Activated CD4-positive, alpha-beta memory T cell treated with anti-CD3 and anti-CD28 coated beads, Interleukin-2, amount 10 ng/mL, durations not matched to agents 7 days and 5 days (primary cell): ENCODE measurements around the gene PVALEF. TPM values are rescaled to one million over a fixed set of nuclear protein-coding genes. Genes with fewer than 3 reads are reported as not detected.

Experiments
- CTCF ChIA-PET: fragments of 350-600 bp; sonication (Branson Sonifier 250); formaldehyde crosslinking; loops from one replicate; lab custom pipeline; 2021; ENCODE audit warnings: antibody characterized with exemption, inconsistent platforms; lab: Charles Lee
- POLR2A ChIA-PET: fragments of 350-600 bp; sonication (Branson Sonifier 250); formaldehyde crosslinking; loops from one replicate; lab custom pipeline; 2021; ENCODE audit warnings: antibody characterized with exemption; lab: Charles Lee
- DNase-seq: peaks from one replicate; pipeline ENCODE4 v3.0.0-alpha.2; 2020
- H3K27ac Mint-ChIP-seq: one replicate; pipeline ENCODE4 v1.8.0; 2021; ENCODE audit warnings: mild to moderate bottlenecking, mixed read lengths
- H3K27me3 Mint-ChIP-seq: one replicate; pipeline ENCODE4 v1.8.0; 2021; ENCODE audit warnings: mixed read lengths
- H3K36me3 Mint-ChIP-seq: one replicate; pipeline ENCODE4 v1.8.0; 2021; ENCODE audit warnings: low read depth, mixed read lengths
- H3K4me1 Mint-ChIP-seq: one replicate; pipeline ENCODE4 v1.8.0; 2021; ENCODE audit warnings: mixed read lengths
- H3K4me3 Mint-ChIP-seq: one replicate; pipeline ENCODE4 v1.8.0; 2021; ENCODE audit warnings: mild to moderate bottlenecking, mixed read lengths
- H3K9me3 Mint-ChIP-seq: one replicate; pipeline ENCODE4 v1.8.0; 2021; ENCODE audit warnings: mixed read lengths
- total RNA-seq, 2 experiments: library from RNA; stranded (reverse); gene quantifications; one replicate each; pipeline ENCODE4 v1.2.3, GENCODE V29; 2021

The PVALEF gene
- total RNA-seq, 2 experiments from 2014 or later = not detected

DNA sequence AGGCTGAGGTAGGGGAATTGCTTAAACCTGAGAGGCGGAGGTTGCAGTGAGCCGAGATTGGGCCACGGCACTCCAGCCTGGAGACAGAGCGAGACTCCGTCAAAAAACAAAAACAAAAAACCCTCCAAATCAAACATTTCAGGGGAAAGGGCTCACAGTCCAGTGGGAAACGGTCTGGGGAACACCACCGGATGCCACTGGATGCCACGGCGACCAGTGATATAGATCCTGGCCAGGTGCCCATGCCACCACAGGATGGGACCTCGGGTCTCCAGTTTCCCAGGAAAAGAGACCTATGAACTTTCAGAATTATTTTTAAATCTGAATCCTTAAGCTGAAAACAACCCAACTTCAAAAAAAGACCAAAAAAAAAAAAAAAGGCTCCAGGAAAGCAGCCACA is 45.2 kb downstream of the PVALEF start:
- POLR2A ChIA-PET = interaction anchor here (0.6 kb wide), 1 partner anchor 9 kb away, joined by 3 read pairs; no protein-coding TSS in a partner anchor

DNA sequence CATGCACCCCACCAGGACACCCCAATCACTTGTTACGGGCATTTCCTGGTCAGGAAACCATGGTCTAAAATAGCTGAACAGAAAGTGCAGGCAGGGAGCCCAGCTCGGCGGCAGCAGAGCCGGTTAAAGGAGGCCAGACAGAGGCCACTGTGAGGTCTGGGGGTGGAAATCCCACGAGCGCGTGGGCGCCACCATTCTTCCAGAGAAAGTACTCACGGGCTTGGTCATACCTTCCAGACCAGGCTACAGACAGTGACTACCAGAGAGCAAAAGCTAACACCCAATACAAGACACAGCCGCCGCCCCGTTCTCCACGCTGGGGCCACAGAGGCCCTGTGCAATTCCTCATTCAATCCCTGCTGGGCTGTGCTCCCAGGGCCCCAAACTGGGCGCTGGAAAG is 45.6 kb downstream of the PVALEF start:
- no peaks in the 10 kb centered on the region for H3K36me3 Mint-ChIP-seq
- no peaks in the 10 kb centered on the region for H3K9me3 Mint-ChIP-seq
- no peak overlapping the region for H3K4me3 Mint-ChIP-seq
- no peak overlapping the region for H3K27ac Mint-ChIP-seq
- CTCF ChIA-PET = interaction anchor here (0.6 kb wide), 1 partner anchor 60 kb away, joined by 4 read pairs; no protein-coding TSS in a partner anchor
- POLR2A ChIA-PET = interaction anchor here (0.6 kb wide), 1 partner anchor 10 kb away, joined by 3 read pairs; no protein-coding TSS in a partner anchor
- no peaks in the 10 kb centered on the region for H3K27me3 Mint-ChIP-seq
- H3K4me1 Mint-ChIP-seq = no peaks in the 10 kb centered on the region
- DNase-seq = no peak

More for the DNA sequence above, 45.2 kb downstream of the PVALEF start:
- DNase-seq = no peak
- CTCF ChIA-PET = no interaction called here
- H3K4me1 Mint-ChIP-seq = no peaks in the 10 kb centered on the region
- no peak overlapping the region for H3K4me3 Mint-ChIP-seq
- H3K9me3 Mint-ChIP-seq = no peaks in the 10 kb centered on the region
- no peaks in the 10 kb centered on the region for H3K36me3 Mint-ChIP-seq
- H3K27ac Mint-ChIP-seq = no peak overlapping the region
- H3K27me3 Mint-ChIP-seq = no peaks in the 10 kb centered on the region

GRCh38 chr17:81212365-81212764 is 47.1 kb downstream of the PVALEF start:
- no peak overlapping the region for H3K4me3 Mint-ChIP-seq
- no peaks in the 10 kb centered on the region for H3K4me1 Mint-ChIP-seq
- no peaks in the 10 kb centered on the region for H3K27me3 Mint-ChIP-seq
- no peaks in the 10 kb centered on the region for H3K9me3 Mint-ChIP-seq
- no peaks in the 10 kb centered on the region for H3K36me3 Mint-ChIP-seq
- no peak overlapping the region for H3K27ac Mint-ChIP-seq
- ChIA-PET CTCF (no interaction called here), POLR2A (no interaction called here)
- DNase-seq = no peak

GRCh38 chr17:81213978-81214377 is 48.7 kb downstream of the PVALEF start:
- Mint-ChIP-seq H3K4me3 (no peak overlapping the region), H3K27ac (no peak overlapping the region)

DNA sequence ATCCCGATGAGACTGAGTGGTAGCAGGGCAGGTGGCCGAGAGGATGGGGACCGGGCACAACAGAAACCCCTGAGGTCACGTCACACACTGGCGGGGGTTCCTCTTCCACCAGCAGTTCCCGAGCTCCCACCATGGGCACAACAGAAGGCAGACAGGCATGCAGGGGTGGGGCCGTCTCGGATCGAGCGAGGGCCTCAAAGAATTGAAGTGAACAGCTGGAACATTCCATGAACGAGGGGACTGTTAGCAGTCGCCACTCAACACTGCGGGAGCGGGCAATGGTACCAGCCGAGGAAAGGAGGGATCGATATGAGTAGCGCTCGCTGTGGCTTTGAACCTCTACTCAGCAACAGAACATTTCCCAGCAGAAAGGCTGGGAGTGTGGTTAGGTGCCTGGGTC is 52.2 kb downstream of the PVALEF start:
- CTCF ChIA-PET = no interaction called here
- Mint-ChIP-seq H3K4me1 (peaks cover 9% of the 10 kb centered on the region), H3K9me3 (no peaks in the 10 kb centered on the region), H3K36me3 (no peaks in the 10 kb centered on the region), H3K27me3 (no peaks in the 10 kb centered on the region), H3K27ac (no peak overlapping the region), H3K4me3 (no peak overlapping the region)
- DNase-seq = no peak
- POLR2A ChIA-PET = no interaction called here

More at GRCh38 chr17:81213978-81214377, 48.7 kb downstream of the PVALEF start:
- H3K9me3 Mint-ChIP-seq = no peaks in the 10 kb centered on the region
- H3K27me3 Mint-ChIP-seq = no peaks in the 10 kb centered on the region
- ChIA-PET POLR2A (no interaction called here), CTCF (no interaction called here)
- DNase-seq = no peak
- no peaks in the 10 kb centered on the region for H3K4me1 Mint-ChIP-seq
- H3K36me3 Mint-ChIP-seq = no peaks in the 10 kb centered on the region

DNA sequence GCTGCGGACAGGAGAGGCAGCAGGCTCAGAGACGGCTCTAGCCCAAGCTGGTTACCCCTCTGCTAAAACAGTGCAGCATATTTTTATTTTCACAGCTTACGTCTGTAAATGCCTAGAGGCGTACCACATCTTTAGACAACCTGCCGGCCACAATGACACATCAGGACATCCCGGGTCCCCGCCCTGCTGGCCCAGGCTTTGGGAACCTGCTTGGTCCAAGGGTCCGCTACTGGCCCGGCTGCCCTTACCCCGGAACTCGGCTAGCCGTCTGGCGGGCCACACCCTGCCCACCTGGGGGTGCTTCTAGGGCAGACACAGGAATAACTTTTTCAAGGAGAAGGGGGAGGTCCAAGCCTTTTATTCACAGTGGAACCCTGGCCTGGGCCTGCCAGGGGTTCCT is 53.2 kb downstream of the PVALEF start:
- H3K36me3 Mint-ChIP-seq = no peaks in the 10 kb centered on the region

DNA sequence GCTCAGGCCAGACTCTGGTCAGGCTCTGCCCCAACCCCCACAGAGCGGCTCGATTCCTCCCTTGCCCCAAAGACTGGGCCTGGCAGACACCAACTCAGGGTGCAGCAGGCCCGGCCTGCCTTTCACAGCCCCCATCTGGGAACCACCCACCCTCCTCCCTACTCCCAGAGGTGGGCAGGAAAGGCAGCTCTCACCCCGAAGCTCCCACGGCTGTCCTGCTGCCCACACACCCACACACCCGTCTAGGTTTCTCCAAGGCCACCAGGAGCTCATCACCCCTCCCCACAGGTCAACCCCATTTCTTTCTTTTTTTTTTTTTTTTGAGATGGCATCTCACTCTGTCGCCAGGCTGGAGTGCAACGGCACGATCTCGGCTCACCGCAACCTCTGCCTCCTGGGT is 53.7 kb downstream of the PVALEF start:
- Mint-ChIP-seq H3K4me1 (peaks cover 17% of the 10 kb centered on the region), H3K4me3 (no peak overlapping the region), H3K27ac (no peak overlapping the region), H3K9me3 (no peaks in the 10 kb centered on the region), H3K27me3 (peaks cover 3% of the 10 kb centered on the region), H3K36me3 (no peaks in the 10 kb centered on the region)
- DNase-seq = no peak
- ChIA-PET POLR2A (interaction anchor here (1.0 kb wide), 1 partner anchor 20 kb away, joined by 3 read pairs; the partner anchor contains the start of genes NDUFAF8 and TEPSIN), CTCF (no interaction called here)

More for the DNA sequence above, 53.2 kb downstream of the PVALEF start:
- Mint-ChIP-seq H3K9me3 (no peaks in the 10 kb centered on the region), H3K4me1 (peaks cover 11% of the 10 kb centered on the region), H3K27me3 (no peaks in the 10 kb centered on the region), H3K4me3 (no peak overlapping the region), H3K27ac (no peak overlapping the region)
- ChIA-PET CTCF (no interaction called here), POLR2A (no interaction called here)
- no peak for DNase-seq

DNA sequence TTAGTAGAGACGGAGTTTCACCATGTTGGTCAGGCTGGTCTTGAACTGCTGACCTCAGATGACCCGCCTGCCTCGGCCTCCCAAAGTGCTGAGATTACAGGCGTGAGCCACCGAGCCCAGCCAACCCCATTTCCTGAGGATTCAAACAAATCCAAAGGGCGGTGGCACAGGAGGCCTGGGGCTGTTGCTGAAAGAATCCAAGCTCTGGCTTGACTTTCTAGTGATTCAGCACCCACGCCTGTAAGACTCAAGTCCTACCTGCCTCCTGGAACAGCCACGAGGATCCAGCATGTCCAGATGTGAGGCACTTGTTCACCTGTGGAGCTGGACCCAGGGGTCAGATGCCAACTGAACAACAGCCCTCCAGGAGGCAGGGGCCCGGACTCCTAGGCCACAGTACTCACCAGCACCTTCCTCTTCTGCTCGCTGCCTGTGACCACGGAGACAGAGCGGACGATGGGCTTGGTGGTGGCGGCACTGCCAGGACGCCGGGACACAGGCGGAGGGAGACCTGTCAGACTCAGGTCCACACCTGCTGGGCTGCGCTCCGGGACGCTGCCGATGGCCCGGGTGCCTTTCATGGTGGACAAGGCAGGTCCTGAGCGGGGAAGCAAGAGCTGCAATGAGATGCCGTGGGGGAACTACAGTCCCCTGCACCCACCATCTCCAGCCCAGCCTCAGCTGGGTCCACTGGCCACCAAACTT is 54.3 kb downstream of the PVALEF start:
- ChIA-PET POLR2A (interaction anchor here (1.0 kb wide), 1 partner anchor 20 kb away, joined by 3 read pairs; the partner anchor contains the start of genes NDUFAF8 and TEPSIN), CTCF (no interaction called here)
- no peak overlapping the region for H3K4me3 Mint-ChIP-seq
- no peak overlapping the region for H3K27ac Mint-ChIP-seq
- no peaks in the 10 kb centered on the region for H3K9me3 Mint-ChIP-seq
- peaks cover 3% of the 10 kb centered on the region for H3K27me3 Mint-ChIP-seq
- H3K36me3 Mint-ChIP-seq = no peaks in the 10 kb centered on the region
- peaks cover 17% of the 10 kb centered on the region for H3K4me1 Mint-ChIP-seq
- no peak for DNase-seq

GRCh38 chr17:81221371-81221841 is 56.1 kb downstream of the PVALEF start:
- Mint-ChIP-seq H3K27ac (no peak overlapping the region), H3K4me1 (peaks cover 17% of the 10 kb centered on the region), H3K9me3 (peaks cover 3% of the 10 kb centered on the region), H3K36me3 (no peaks in the 10 kb centered on the region), H3K27me3 (peaks cover 3% of the 10 kb centered on the region), H3K4me3 (peak overlapping the region; percentile 77)
- POLR2A ChIA-PET = interaction anchor here (1.6 kb wide), 1 partner anchor 18 kb away, joined by 5 read pairs; the partner anchor contains the start of genes NDUFAF8 and TEPSIN
- no peak for DNase-seq
- CTCF ChIA-PET = no interaction called here

- peaks cover 3% of the 10 kb centered on the region for H3K27me3 Mint-ChIP-seq
- POLR2A ChIA-PET = interaction anchor here (1.2 to 1.6 kb wide), 3 partner anchors 15 to 17 kb away, joined by 5 to 18 read pairs (median 5); partner anchors contain the start of genes NDUFAF8 and TEPSIN
Observed at GRCh38 chr17:81221842-81222619, 56.7 kb downstream of the PVALEF start.

GRCh38 chr17:81222620-81222905 is 57.3 kb downstream of the PVALEF start:
- Mint-ChIP-seq H3K27me3 (peaks cover 3% of the 10 kb centered on the region), H3K36me3 (peaks cover 1% of the 10 kb centered on the region), H3K27ac (no peak overlapping the region), H3K4me1 (peaks cover 18% of the 10 kb centered on the region), H3K9me3 (peaks cover 3% of the 10 kb centered on the region), H3K4me3 (peak overlapping the region; percentile 77)
- DNase-seq = no peak
- CTCF ChIA-PET = interaction anchor here (0.7 to 1.0 kb wide), 4 partner anchors 17 to 807 kb away, joined by 3 to 4 read pairs (median 3); partner anchors contain the start of genes NDUFAF8 and TEPSIN
- POLR2A ChIA-PET = interaction anchor here (1.0 to 1.3 kb wide), 3 partner anchors 15 to 205 kb away, joined by 3 to 18 read pairs (median 5); partner anchors contain the start of genes NDUFAF8 and TEPSIN

More at GRCh38 chr17:81221842-81222619, 56.7 kb downstream of the PVALEF start:
- H3K27ac Mint-ChIP-seq = no peak overlapping the region
- no peak for DNase-seq
- CTCF ChIA-PET = interaction anchor here (0.7 to 1.0 kb wide), 2 partner anchors 17 to 121 kb away, joined by 3 to 4 read pairs; partner anchors contain the start of genes NDUFAF8 and TEPSIN
- peak overlapping the region; percentile 77 for H3K4me3 Mint-ChIP-seq
- peaks cover 17% of the 10 kb centered on the region for H3K4me1 Mint-ChIP-seq
- H3K36me3 Mint-ChIP-seq = no peaks in the 10 kb centered on the region
- peaks cover 3% of the 10 kb centered on the region for H3K9me3 Mint-ChIP-seq

GRCh38 chr17:81222906-81223761 is 57.8 kb downstream of the PVALEF start, which contains the start of gene CEP131:
TSS of gene CEP131 (minus strand) at chr17:81222965. CDS start at chr17:81220056, 2,909 bp downstream.
- Mint-ChIP-seq H3K9me3 (peaks cover 3% of the 10 kb centered on the region), H3K27me3 (peaks cover 3% of the 10 kb centered on the region), H3K36me3 (peaks cover 7% of the 10 kb centered on the region), H3K27ac (peak within 1 kb of the TSS; percentile 61), H3K4me1 (peaks cover 23% of the 10 kb centered on the region), H3K4me3 (peak within 1 kb of the TSS; percentile 77)
- ChIA-PET POLR2A (interaction anchor here (1.0 to 1.3 kb wide), 3 partner anchors 14 to 205 kb away, joined by 3 to 18 read pairs (median 5); partner anchors contain the start of genes NDUFAF8 and TEPSIN), CTCF (interaction anchor here (0.7 to 1.0 kb wide), 4 partner anchors 16 to 808 kb away, joined by 3 to 4 read pairs (median 3); partner anchors contain the start of genes NDUFAF8 and TEPSIN)
- DNase-seq = peak; percentile 99
